GM04503 (cell line): Measurements from ENCODE around the gene PGA5.
A peak's percentile ranks its signal among the peaks of the same experiment; 100 is the strongest.

Experiments
- DNase-seq: peaks from one replicate; pipeline ENCODE4 v3.0.0-alpha.2; 2012; ENCODE audit warnings: low read depth

PGA5 gene

DNA sequence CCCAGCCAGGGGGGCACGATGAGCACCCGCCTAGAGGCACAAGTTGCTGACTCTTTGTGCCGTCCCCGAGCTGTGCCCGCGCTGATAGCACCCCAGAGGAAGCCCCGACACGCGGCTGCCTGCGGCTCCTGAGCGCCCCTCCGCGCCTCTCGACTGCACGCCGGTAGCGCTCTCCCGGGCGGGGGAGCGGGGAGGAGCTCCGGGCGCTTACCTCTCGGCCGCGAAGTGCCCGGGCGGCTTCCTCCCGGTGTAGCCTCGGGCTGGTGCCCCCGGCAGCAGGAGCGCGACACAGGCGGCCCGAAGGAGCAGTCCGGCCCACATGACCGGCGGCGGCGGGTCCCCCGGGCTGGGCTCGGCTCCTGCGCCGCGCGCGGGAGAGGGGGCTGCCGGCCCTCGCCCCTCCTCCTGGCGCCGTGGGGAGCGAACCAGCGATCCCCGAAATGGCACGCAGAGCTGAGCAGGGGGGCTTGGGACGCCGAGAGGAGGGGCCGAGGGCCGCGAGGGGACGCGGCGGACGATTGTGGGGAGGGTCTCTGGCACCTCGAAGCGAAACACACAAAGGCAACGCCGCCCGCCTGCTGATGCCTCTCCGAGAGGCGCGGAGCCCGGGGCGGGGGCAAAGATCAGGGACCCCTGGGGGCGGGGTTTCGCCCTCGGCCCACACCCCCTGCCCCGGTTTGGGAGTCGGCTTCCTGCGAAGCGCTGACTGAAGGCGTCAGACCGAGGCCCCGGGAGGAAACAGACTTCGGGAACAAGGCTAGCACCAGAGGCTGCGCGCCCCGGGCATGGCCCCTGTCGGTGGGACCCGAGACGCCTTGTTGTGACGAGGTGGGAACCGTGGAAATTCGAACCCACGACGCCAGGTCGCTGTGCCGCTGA lies 54.0 kb downstream of the PGA5 start, which contains the start of gene VWCE:
Gene VWCE, minus strand, starts transcription at position 600 of the 879 bp plus-strand sequence. Its CDS starts 279 bp downstream, at position 321.
- no peak for DNase-seq

DNA sequence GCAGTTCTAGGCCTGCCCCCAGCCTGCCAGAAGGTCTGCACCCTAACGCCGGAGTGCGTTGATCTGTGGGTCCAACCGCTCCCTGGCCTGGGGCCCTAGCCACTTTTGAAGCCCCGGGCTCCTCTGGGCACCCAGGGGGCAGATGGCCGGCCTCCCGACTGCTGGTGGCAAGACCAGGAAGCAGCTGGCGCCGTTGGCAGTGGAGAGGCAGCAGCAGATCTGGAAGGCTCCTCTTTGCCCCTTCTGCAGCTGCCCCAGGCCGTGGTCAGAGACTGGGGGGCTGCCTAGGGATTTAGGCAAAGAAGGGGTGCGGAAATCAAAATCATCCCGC lies 54.6 kb downstream of the PGA5 start:
- no peak for DNase-seq

DNA sequence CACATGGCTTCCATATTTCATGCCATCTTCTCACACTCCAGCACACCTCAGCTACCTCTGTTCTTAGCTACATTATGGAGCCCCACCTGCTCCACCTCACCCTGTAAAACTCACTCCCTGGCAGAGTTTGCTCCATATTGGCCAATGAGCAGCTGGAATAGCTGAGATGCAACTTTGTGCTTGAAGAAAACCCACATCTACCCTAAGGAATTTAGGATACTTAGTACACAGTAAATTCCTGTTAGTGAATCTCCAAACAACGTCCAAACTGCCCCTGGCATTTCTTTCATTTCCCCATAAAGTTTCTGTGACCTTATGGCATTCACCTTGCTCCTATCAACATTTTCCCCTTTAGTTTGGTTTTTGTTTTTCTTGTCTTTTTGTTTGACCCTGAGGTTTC lies 56.4 kb downstream of the PGA5 start:
- DNase-seq = no peak

DNA sequence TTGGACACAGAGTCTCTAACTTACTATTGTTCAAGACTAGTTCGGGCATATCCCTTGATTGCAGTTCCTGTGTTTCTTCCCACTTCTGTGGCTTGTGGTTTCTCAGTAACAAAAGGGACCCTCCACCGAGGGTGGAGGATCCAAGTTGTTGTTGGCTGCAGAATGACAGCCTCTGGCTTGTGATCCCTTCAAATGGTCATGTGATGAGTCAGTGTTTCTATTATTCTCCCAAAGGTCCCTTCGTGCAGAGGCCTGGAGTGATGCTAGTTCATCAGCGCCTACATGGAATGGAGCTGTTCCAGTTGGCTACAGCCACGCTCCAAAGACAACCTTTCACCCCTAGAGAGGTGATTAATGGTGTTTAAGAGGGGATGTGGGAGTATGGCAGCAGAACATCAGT lies 56.8 kb downstream of the PGA5 start:
- peak; percentile 92 for DNase-seq

DNA sequence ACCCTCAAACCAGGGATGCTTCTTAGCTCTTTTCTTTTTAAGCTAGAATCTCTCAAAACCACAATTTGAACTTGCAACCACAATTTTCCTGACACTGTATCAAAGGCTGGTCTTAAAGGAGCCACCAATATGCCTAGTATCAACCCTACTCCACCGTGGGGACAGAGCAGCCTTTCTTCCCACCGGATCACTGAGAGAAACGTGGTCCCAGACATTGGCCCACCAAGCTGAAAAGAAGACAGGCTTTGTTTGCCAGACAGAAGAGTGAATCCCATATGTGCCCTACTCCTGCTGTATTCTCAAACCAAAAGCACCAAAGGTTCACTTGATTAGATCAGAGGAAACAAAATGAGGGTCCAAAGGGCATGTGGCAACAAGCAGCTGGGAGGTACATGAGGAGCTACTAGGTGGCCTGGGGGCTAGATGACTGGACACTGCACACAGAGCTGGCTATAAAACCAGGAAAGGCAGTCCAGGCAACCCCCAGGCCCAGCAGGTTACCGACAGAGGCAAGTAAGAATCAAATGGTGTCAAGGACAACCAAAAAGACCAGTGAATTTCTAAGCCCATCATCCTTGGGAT lies 57.8 kb downstream of the PGA5 start:
- no peak for DNase-seq
